Measurements from ENCODE around the gene CD72.

DNA sequence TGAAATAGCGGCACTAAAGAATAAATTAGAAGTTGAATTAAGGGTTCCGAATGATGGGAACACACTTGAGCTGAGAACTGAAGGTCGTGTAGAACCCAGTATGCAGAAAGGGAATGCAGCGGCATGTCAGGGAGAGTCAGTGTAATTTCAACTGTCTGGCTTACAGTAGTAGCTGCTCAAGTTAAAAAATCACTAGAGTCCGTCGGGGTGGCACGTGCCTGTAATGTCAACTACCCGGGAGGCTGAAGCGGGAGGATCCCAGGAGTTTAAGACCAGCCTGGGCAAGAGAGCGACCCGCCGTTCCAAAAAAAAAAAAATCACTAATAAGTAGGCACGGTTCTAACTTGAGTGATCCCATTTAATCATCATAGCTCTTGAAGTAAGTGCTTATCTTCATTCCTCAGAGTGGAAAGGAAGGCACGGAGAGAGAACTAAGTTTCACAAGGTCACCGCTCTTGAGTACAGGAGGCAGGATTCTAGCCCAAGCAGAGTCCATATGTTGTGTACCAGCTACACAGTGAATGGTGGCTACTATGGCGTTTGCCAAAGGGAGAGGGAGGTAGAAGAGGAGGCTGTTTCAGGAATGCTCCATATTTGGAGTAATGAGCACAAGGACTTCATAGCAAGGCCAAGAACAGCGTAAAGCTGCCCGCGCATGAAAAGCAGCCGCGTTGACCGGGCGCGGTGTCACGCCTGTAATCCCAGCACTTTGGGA lies 38.8 kb upstream of the CD72 start:
- TF ChIP-seq, protein P1, sequence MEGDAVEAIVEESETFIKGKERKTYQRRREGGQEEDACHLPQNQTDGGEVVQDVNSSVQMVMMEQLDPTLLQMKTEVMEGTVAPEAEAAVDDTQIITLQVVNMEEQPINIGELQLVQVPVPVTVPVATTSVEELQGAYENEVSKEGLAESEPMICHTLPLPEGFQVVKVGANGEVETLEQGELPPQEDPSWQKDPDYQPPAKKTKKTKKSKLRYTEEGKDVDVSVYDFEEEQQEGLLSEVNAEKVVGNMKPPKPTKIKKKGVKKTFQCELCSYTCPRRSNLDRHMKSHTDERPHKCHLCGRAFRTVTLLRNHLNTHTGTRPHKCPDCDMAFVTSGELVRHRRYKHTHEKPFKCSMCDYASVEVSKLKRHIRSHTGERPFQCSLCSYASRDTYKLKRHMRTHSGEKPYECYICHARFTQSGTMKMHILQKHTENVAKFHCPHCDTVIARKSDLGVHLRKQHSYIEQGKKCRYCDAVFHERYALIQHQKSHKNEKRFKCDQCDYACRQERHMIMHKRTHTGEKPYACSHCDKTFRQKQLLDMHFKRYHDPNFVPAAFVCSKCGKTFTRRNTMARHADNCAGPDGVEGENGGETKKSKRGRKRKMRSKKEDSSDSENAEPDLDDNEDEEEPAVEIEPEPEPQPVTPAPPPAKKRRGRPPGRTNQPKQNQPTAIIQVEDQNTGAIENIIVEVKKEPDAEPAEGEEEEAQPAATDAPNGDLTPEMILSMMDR (IDR thresholded peaks at IDR 0.05) = no peak
- no peak for TF ChIP-seq POLR2A (IDR thresholded peaks at IDR 0.05)

Measured in esophagus squamous epithelium (tissue), 4 donors.